ENCODE data around the gene PSENEN.
A peak's percentile ranks its signal among the peaks of the same experiment; 100 is the strongest.

The PSENEN gene

DNA sequence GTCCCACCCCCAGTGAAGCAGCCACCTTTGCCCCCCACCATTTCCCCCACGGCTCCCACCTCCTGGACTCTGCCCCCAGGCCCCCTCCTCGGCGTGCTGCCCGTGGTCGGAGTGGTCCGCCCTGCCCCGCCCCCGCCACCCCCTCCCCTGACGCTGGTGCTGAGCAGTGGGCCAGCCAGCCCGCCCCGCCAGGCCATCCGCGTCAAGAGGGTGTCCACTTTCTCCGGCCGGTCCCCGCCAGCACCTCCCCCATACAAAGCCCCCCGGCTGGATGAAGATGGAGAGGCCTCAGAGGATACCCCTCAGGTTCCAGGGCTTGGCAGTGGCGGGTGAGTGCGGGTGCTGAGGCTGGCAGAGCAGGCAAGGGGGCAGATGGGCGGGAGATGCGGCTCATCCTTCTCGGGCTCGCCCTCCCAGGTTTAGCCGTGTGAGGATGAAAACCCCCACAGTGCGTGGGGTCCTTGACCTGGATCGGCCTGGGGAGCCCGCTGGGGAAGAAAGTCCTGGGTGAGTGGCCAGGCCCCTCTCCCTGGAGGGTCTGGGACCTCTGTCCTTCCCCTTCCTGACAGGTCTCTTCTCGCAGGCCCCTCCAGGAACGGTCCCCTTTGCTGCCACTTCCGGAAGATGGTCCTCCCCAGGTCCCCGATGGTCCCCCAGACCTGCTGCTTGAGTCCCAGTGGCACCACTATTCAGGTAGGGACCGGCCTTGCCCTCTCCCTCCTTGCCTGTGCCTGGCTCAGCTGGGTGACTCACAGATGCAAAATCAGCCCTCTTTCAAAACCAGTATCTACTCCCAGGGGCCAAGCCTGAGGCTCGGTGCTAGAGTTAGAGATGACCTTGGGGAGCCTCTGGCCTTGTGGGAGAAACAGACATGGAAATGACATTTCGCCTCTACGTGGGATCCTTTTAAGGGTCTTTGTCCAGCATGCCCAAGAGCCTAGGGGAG lies 12.0 kb upstream of the PSENEN start:
- DNase-seq (ENCODE audit: low read depth in 2 of 2) = no peak

DNA sequence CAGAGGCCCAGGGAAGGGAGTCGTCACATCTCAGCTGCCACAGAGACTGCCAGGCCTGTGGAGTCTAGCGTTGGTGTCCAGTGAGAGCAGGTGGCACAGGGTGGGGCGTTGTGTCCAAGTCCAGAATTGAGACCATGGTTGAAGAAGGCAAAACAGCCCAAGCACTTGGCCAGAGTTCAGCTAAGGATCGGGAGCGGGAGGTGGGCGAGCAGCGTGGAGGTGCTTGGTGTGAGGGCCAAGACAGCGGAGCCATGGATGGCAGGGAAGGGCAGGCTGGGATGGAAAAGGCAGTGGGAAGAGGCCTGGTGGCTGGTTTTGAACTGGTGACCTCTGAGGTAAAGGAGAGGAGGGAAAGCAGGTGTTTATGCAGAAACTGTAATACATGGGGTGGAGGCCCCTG lies 11.2 kb upstream of the PSENEN start:
- no peak for DNase-seq (ENCODE audit: low read depth in 2 of 2)

DNA sequence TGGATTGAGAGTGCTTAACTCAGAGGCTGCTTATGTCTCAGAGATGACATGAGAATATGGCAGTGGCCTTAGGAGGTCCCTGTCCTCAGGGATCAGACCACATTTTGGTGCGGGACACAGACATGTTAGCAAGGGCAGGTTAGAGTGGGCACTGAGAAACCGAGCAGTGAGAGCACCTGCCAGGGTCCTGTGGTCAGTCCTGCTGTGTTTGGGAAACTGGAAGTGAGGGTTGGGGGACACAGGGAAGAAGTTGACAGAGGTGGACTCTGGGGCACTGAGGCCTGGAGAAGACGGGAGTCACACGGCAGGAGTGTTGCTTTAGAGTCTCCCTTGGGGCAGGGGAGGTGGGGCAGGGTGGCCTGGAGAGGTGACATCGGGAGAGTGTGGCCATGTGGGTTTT lies 10.6 kb upstream of the PSENEN start:
- DNase-seq (ENCODE audit: low read depth in 2 of 2) = no peak

- DNase-seq (ENCODE audit: low read depth in 2 of 2) = no peak
These were observed 8.3 kb upstream of the PSENEN start for GRCh38 chr19:35736913-35737886.

DNA sequence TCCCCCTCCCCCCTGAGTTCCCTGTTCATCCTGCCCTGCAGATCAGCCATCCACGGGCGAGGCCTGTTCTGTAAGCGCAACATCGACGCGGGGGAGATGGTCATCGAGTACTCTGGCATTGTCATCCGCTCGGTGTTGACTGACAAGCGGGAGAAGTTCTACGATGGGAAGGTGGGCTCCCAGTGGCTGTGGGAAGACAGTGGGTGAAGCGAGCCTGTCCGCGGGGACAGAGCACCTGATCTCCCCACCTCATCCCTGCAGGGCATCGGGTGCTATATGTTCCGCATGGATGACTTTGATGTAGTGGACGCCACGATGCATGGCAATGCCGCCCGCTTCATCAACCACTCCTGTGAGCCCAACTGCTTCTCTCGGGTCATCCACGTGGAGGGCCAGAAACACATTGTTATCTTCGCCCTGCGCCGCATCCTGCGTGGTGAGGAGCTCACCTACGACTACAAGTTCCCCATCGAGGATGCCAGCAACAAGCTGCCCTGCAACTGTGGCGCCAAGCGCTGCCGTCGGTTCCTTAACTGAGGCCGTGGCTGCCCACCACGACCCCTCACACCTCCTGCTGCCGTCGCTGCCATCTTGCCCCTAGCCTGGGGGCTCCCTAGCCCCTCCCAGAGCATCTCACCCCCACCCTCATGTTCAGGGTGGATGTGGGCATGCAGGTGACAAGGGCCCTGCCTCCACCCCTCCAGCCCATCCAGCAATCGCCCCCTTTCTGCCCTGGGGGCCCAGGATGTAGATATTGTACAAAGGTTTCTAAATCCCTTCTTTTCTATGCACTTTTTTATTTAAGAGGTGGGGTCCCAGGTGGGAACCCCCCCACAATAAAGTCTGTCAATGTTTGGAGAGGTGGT lies 7.2 kb upstream of the PSENEN start:
- DNase-seq (ENCODE audit: low read depth in 2 of 2) = no peak

DNA sequence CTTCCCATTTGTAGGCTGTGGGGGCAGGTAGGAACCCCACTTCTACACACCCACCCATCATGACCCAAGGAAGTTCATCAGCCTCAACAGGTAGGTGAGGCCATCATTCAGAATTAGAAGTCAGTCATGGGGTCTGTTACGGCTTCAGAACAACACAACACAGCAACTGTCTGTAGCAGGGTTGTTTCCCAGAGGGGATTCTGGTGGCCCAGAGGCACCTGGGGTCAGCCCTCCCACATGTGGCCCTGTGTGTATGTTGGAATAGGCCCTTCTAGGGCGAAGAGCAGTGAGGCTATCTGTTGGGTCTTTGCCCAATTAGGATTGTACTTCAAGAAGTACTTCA lies 6.6 kb upstream of the PSENEN start:
- DNase-seq (ENCODE audit: low read depth in 2 of 2) = no peak

- DNase-seq (ENCODE audit: low read depth in 2 of 2) = no peak
These were observed 6.0 kb upstream of the PSENEN start for GRCh38 chr19:35739275-35740107.

GRCh38 chr19:35740108-35740422 lies 5.4 kb upstream of the PSENEN start:
- no peak for DNase-seq (ENCODE audit: low read depth in 2 of 2)

GRCh38 chr19:35740423-35741202 lies 4.8 kb upstream of the PSENEN start:
- peak; percentile 86 to 93 for DNase-seq (ENCODE audit: low read depth in 2 of 2)

DNA sequence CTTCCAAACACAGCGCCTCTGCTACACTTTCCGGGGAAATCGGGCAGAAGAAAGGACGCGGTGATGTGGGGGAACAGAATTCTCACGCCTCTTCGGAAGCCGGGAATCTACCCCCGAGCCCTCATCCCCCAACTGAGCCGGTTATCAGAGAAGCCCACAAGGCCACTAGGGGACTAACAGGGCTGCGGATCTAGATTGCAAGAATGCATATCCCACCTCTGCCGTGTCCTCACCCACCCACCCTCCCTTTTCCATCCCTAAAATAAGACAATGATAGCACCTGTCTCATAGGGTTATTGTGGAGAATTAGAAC lies 4.3 kb upstream of the PSENEN start:
- no peak for DNase-seq (ENCODE audit: low read depth in 2 of 2)

- peak; percentile 55 to 64 for DNase-seq (ENCODE audit: low read depth in 2 of 2)
These were observed 3.2 kb upstream of the PSENEN start, which contains the start of gene IGFLR1 for GRCh38 chr19:35742121-35742724. Gene IGFLR1, minus strand, starts transcription at chr19:35742452. Its CDS starts 1,272 bp downstream, at chr19:35741180.

DNA sequence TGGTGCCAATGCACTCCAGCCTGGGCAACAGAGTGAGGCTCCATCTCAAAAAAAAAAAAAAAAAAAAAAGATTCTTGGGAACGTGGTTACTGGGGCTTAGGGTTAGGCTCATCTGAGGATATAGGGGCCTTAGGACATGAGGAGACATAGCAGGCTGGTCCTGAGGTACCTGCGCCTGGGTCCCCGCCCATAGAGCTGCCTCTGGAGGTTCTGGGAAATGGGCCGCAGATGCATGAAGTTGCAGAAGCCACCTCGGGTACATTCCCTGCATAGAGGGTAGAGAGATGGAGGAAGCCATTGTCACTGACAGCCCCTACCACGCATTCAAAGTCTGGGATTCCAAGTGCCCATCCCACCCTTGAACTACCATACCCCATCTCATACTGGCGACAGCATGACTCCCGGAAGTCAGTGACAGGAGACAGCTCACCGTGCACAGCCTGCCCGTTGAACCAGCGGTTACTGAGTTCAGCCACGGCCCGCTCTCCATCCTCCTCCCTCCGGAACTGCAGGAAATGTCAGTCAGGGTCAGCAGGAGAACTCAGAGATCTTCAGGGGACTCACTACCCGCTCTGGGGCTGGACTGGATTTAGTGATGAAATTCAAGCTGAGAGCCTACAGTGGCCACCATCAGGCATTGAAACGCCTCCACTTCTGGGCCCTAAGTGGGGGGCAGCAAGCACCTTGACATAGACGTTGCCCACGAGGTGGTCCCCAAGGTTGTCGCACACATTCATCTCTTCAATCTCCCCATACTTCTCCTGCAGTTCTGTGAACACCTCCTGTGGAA lies 1.6 kb upstream of the PSENEN start:
- no peak for DNase-seq (ENCODE audit: low read depth in 2 of 2)

GRCh38 chr19:35744430-35745327 lies 772 bp upstream of the PSENEN start:
- DNase-seq (ENCODE audit: low read depth in 2 of 2) = peak; percentile 85 to 87

GRCh38 chr19:35746087-35746462 lies 624 bp downstream of the PSENEN start:
- no peak for DNase-seq (ENCODE audit: low read depth in 2 of 2)

- no peak for DNase-seq (ENCODE audit: low read depth in 2 of 2)
These were observed 1.1 kb downstream of the PSENEN start for GRCh38 chr19:35746531-35746930.

DNA sequence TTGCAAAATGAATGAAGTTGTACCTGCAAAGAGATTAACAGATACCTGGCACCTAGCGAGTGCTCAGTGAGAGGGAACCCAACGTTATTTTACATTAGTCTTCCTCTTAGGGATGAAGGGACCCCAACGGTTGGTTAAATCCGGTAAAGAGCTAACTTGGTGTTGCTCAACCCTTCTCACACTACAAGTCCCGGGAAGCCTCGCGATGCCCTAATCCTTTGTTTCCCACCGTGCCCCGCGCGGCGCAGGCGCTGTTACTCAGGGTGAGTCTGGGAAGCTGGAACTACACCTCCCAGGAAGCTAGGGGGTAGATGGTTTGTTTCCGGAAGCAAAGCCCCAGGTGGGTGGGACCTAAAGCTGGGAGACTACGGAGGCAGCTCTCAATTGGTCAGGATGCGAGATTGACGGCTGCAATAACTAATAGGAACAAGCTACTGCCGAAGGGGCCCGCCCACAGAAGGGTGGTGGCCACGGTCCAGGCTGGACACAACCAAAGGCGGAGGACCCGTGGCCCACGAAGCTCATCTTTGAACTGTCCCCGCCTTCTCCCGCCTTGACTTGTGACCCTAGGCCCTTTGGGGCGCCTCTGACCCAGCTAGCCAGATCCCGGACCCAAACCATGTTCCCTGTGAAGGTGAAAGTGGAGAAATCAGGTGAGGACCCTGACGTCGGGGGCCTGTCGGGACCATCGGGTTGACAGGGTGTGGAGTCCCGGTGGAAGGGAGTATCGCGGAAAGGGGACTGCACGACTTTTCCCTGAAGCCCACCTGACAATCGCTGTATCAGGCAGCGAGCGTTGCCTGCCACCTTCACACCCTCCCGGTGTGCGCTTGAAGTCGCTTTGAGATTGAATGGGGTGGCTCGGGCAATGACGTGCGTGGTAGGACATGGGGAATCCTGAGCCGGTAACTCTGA lies 2.9 kb downstream of the PSENEN start, which contains the start of gene LIN37:
TSS of gene LIN37 (plus strand) at position 471 of the 915 bp plus-strand sequence. CDS start at position 620, 149 bp downstream.
- DNase-seq (ENCODE audit: low read depth in 2 of 2) = peak; percentile 96 to 99

GRCh38 chr19:35750167-35750566 lies 4.7 kb downstream of the PSENEN start:
- DNase-seq (ENCODE audit: low read depth in 2 of 2) = no peak
